Fibroblast of lung (primary cell): ENCODE data around the gene SYT15. TPM values are rescaled to one million over a fixed set of nuclear protein-coding genes. Genes with fewer than 3 reads are reported as not detected.
"Not testable (repeated sequence)": the region's sequence is repeated elsewhere in the genome, so short reads cannot be mapped to it uniquely, and the experiment has no call there.

Source experiments
- DNase-seq, 2 donors: peaks; one replicate each; pipeline versions ENCODE4 v3.0.0 to v3.0.0-alpha.2; 2010; ENCODE audit warnings: low read depth in 2 of 2
- H2AFZ ChIP-seq: 2 replicates; pipeline ENCODE4 v1.5.1; 2012; ENCODE audit warnings: low read length, control low read depth, inconsistent platforms
- H3K27ac ChIP-seq: 2 replicates; pipeline ENCODE4 v1.5.1; 2011; ENCODE audit warnings: low read length, control low read depth; ENCODE audit not compliant: insufficient read depth
- H3K27me3 ChIP-seq: 2 replicates; pipeline ENCODE4 v1.5.1; 2011; ENCODE audit warnings: mild to moderate bottlenecking, low read length; ENCODE audit not compliant: control insufficient read depth, insufficient read depth
- H3K36me3 ChIP-seq: 2 replicates; pipeline ENCODE4 v1.5.1; 2011; ENCODE audit warnings: low read length; ENCODE audit not compliant: control insufficient read depth, insufficient read depth
- H3K4me1 ChIP-seq: 2 replicates; pipeline ENCODE4 v1.5.1; 2011; ENCODE audit warnings: low read length; ENCODE audit not compliant: control insufficient read depth, insufficient read depth; ENCODE audit errors: extremely low read depth
- H3K4me2 ChIP-seq: 2 replicates; pipeline ENCODE4 v1.5.1; 2011; ENCODE audit warnings: low read length, control low read depth; ENCODE audit not compliant: insufficient read depth; ENCODE audit errors: extremely low read depth
- H3K4me3 ChIP-seq, 4 experiments: fragments of 200-600 bp in 1 of 4; sonication (generic) in 1 of 4; replicated peaks in 1 of 4; 2 replicates each; pipeline ENCODE4 v1.5.1; 2011 to 2016; ENCODE audit warnings: low read length in 4 of 4, low read depth in 3 of 4, mild to moderate bottlenecking in 3 of 4, control low read depth in 2 of 4, inconsistent platforms in 1 of 4, mixed read lengths in 1 of 4; ENCODE audit not compliant: insufficient read depth in 1 of 4; ENCODE audit errors: control extremely low read depth in 1 of 4
- H3K79me2 ChIP-seq: 2 replicates; pipeline ENCODE4 v1.5.1; 2012; ENCODE audit warnings: mild to moderate bottlenecking, low read length, inconsistent platforms; ENCODE audit not compliant: control insufficient read depth, insufficient read depth
- H3K9ac ChIP-seq: 2 replicates; pipeline ENCODE4 v1.5.1; 2011; ENCODE audit warnings: mild to moderate bottlenecking, low read length, control low read depth; ENCODE audit not compliant: insufficient read depth
- H3K9me3 ChIP-seq: 2 replicates; pipeline ENCODE4 v1.5.1; 2012; ENCODE audit warnings: low read depth, low read length; ENCODE audit not compliant: control insufficient read depth, insufficient read depth
- H4K20me1 ChIP-seq: 2 replicates; pipeline ENCODE4 v1.5.1; 2011; ENCODE audit warnings: low read length; ENCODE audit not compliant: control insufficient read depth, insufficient read depth; ENCODE audit errors: extremely low read depth
- CTCF ChIP-seq, 2 donors: IDR thresholded peaks in 1 of 2; conservative IDR thresholded peaks in 1 of 2; 1 replicate in 1 of 2; 2 replicates in 1 of 2; pipeline ENCODE4 v1.5.1; 2011 to 2012; ENCODE audit warnings: low read length in 2 of 2, control low read depth in 1 of 2, inconsistent platforms in 1 of 2, low read depth in 1 of 2, mild to moderate bottlenecking in 1 of 2
- EZH2 ChIP-seq: IDR thresholded peaks from 2 replicates; pipeline ENCODE4 v1.5.1; 2012; ENCODE audit warnings: low read length, control low read depth, mild to moderate bottlenecking; ENCODE audit errors: missing control alignments
- polyA minus RNA-seq: library from RNA; depleted of rRNA, polyadenylated mRNA; stranded (reverse); fragments of >200 nt; gene quantifications from 2 replicates; pipeline ENCODE4 v1.2.3, GENCODE V29; 2011; ENCODE audit warnings: low replicate concordance
- polyA plus RNA-seq, 2 donors: library from polyadenylated mRNA; depleted of rRNA in 1 of 2; stranded (reverse) in 1 of 2; unstranded in 1 of 2; fragments of >200 nt; gene quantifications; 2 replicates each; pipeline ENCODE4 v1.2.1, GENCODE V29; 2011 to 2012; ENCODE audit warnings: missing spikeins in 1 of 2
- total RNA-seq: library from RNA; depleted of rRNA; stranded (reverse); fragments of >200 nt; gene quantifications from 2 replicates; pipeline ENCODE4 v1.2.1, GENCODE V29; 2014

SYT15 gene
- total RNA-seq: under 0.01 TPM in 2 replicates
- polyA plus RNA-seq: 0.19 and 0.31 TPM in 2 replicates
- 0.06 and 0.79 TPM in 2 replicates for polyA plus RNA-seq (2012)
- 0.98 TPM in 1 of 2 replicates, not detected in the other for polyA minus RNA-seq

DNA sequence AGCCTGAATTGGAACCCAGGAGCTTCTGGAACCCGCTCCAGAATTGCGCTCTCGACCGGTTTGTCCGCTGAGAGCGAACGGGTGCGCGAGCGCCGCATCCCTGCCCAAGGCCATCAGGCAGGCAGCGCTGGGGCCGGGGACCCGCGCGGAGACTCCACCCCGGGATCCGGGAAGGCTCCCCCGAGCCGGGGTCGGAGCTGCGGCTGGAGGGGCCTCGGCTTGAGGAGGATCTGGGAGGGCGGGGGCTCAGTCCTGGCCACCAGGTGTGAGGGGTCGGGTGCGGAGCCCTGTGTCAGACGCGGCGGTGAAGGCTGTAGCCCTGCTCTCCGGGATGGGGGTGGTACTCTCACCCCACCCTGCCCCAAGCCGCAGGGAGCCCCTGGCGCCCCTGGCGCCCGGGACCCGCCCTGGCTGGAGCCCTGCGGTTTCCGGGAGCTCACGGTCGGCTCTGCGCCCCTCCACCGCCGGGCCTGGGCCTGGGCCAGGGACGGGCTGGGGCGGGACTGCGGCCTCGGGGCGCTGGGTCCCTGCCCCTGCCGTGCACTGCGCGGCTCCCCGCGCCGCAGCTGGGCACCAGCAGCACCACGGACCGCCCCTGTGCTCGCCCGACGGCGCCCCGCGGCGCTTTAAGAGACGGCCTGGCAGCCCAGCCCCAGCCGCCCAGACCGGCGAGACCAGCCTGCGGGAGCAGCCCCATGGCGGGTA lies at the start of gene SYT15:
TSS of gene SYT15 (plus strand) at position 655 of the 705 bp plus-strand sequence. CDS start at position 696, 41 bp downstream.
- H3K4me3 ChIP-seq, H3K27ac ChIP-seq, H3K79me2 ChIP-seq, DNase-seq, H2AFZ ChIP-seq, H3K27me3 ChIP-seq, H3K9me3 ChIP-seq, H3K36me3 ChIP-seq, H3K4me1 ChIP-seq, H3K4me2 ChIP-seq, H3K9ac ChIP-seq, H4K20me1 ChIP-seq: not testable (repeated sequence)

DNA sequence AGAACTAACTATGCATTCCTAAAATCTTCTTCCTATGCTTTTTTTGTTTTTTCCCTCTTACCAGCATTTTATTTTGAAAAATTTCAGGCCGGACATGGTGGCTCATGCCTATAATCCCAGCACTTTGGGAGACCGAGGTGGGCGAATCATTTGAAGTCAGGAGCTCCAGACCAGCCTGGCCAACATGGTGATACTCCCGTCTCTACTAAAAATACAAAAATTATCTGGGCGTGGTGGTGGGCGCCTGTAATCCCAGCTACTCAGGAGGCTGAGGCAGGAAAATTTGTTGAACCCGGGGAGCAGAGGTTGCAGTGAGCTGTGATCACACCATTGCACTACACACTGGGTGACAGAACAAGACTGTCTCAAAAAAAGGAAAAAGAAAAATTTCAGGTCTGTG lies 49.2 kb upstream of the SYT15 start:
- H3K4me2 ChIP-seq: not testable (repeated sequence)

GRCh38 chr10:46530249-46531186 lies 48.4 kb upstream of the SYT15 start:
- Histone ChIP-seq H3K36me3 (no peaks in the 10 kb centered on the region), H3K4me2 (no peak overlapping the region), H3K4me1 (peaks cover under 1% of the 10 kb centered on the region), H3K4me3 (no peak overlapping the region), H3K27me3 (peaks cover 4% of the 10 kb centered on the region), H2AFZ (no peak overlapping the region), H4K20me1 (no peaks in the 10 kb centered on the region), H3K9me3 (no peaks in the 10 kb centered on the region), H3K9ac (no peak overlapping the region), H3K79me2 (no peaks in the 10 kb centered on the region), H3K27ac (no peak overlapping the region)
- DNase-seq: peak; percentile 47 to 83
- TF ChIP-seq CTCF (conservative IDR thresholded peaks at IDR 0.05 in 1 of 2, IDR thresholded peaks at IDR 0.05 in 1 of 2; ENCODE audit: low read depth in 1 of 2, low read length in 2 of 2) (no peak), EZH2 (no peak)

More for the DNA sequence above, 49.2 kb upstream of the SYT15 start:
- not testable (repeated sequence) for H3K4me3 ChIP-seq, DNase-seq, H3K27ac ChIP-seq, H3K9me3 ChIP-seq, H4K20me1 ChIP-seq, H3K36me3 ChIP-seq, H2AFZ ChIP-seq, H3K4me1 ChIP-seq, H3K27me3 ChIP-seq, H3K79me2 ChIP-seq, H3K9ac ChIP-seq

DNA sequence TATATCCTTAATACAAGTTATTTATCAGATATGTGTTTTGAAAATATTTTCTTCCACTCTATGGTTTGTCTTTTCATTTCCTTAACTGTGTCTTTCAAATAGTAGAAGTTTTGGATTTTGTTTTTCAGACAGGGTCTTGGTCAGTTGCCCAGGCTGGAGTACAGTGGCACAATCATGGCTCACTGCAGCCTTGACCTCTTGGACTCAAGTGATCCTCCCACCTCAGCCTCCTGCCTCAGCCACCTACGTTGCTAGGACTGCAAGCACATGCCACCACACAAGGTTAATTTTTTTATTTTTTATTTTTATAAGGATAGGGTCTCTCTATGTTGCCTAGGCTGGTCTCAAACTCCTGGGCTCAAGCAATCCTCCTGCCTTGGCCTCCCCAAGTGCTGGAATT lies 46.7 kb upstream of the SYT15 start:
- H3K4me3 ChIP-seq, H3K27ac ChIP-seq, H3K79me2 ChIP-seq, H3K36me3 ChIP-seq, H3K4me2 ChIP-seq, H3K9ac ChIP-seq, H2AFZ ChIP-seq, H3K4me1 ChIP-seq, H3K9me3 ChIP-seq, H4K20me1 ChIP-seq, DNase-seq: not testable (repeated sequence)
- H3K27me3 ChIP-seq: peaks cover 12% of the 10 kb centered on the region
